MM.1S (cell line): ENCODE measurements around the gene DLL4.
A peak's percentile ranks its signal among the peaks of the same experiment; 100 is the strongest.

ENCODE experiments used
- DNase-seq: peaks from one replicate; pipeline ENCODE4 v3.0.0-alpha.2; 2015
- H2AFZ ChIP-seq: fragments of 300-600 bp; sonication (generic); 2 replicates; pipeline ENCODE4 v1.6.0; 2016; ENCODE audit warnings: antibody characterized with exemption, low read length
- H3F3A ChIP-seq: fragments of 300-600 bp; sonication (generic); 2 replicates; pipeline ENCODE4 v1.6.1; 2016; ENCODE audit warnings: mild to moderate bottlenecking, antibody characterized with exemption, low read length, moderate library complexity, mixed read lengths; ENCODE audit not compliant: insufficient read depth
- H3K27ac ChIP-seq: fragments of 300-600 bp; sonication (generic); 2 replicates; pipeline ENCODE4 v1.5.1; 2016; ENCODE audit warnings: mild to moderate bottlenecking, low read length
- H3K27me3 ChIP-seq: fragments of 300-600 bp; sonication (generic); replicated peaks from 2 replicates; pipeline ENCODE4 v1.6.0; 2016; ENCODE audit warnings: low read length; ENCODE audit not compliant: insufficient read depth
- H3K36me3 ChIP-seq: fragments of 300-600 bp; sonication (generic); replicated peaks from 2 replicates; pipeline ENCODE4 v1.6.1; 2016; ENCODE audit warnings: mild to moderate bottlenecking, low read length, mixed read lengths; ENCODE audit not compliant: insufficient read depth
- H3K4me1 ChIP-seq: fragments of 300-600 bp; sonication (generic); 2 replicates; pipeline ENCODE4 v1.6.1; 2016; ENCODE audit warnings: low read length, mixed read lengths
- H3K4me2 ChIP-seq: fragments of 300-600 bp; sonication (generic); 2 replicates; pipeline ENCODE4 v1.6.0; 2016; ENCODE audit warnings: low read depth, low read length
- H3K4me3 ChIP-seq: fragments of 300-600 bp; sonication (generic); 2 replicates; pipeline ENCODE4 v1.5.1; 2016; ENCODE audit warnings: low read length, mixed read lengths
- H3K79me2 ChIP-seq: fragments of 300-600 bp; sonication (generic); 2 replicates; pipeline ENCODE4 v1.6.1; 2016; ENCODE audit warnings: mixed run types, low read length, mixed read lengths
- H3K9ac ChIP-seq: fragments of 300-600 bp; sonication (generic); 2 replicates; pipeline ENCODE4 v1.6.1; 2016; ENCODE audit warnings: low read length, mixed read lengths
- H3K9me2 ChIP-seq: fragments of 300-600 bp; sonication (generic); replicated peaks from 2 replicates; pipeline ENCODE4 v1.6.1; 2016; ENCODE audit warnings: mild to moderate bottlenecking, low read length, mixed read lengths; ENCODE audit not compliant: insufficient read depth
- H3K9me3 ChIP-seq: fragments of 300-600 bp; sonication (generic); replicated peaks from 2 replicates; pipeline ENCODE4 v1.6.1; 2016; ENCODE audit warnings: mild to moderate bottlenecking, low read length, mixed read lengths; ENCODE audit not compliant: insufficient read depth
- H4K20me1 ChIP-seq: fragments of 300-600 bp; sonication (generic); 2 replicates; pipeline ENCODE4 v1.6.1; 2016; ENCODE audit warnings: mild to moderate bottlenecking, low read length, moderate library complexity, mixed read lengths; ENCODE audit not compliant: insufficient read depth
- EZH2 ChIP-seq: fragments of 300-600 bp; sonication (generic); optimal IDR thresholded peaks from 2 replicates; pipeline ENCODE3; 2017; ENCODE audit warnings: low read depth, mild to moderate bottlenecking, antibody characterized with exemption, low read length, mixed read lengths
- EZH2phosphoT487 ChIP-seq: fragments of 300-600 bp; sonication (generic); IDR thresholded peaks from 2 replicates; pipeline ENCODE4 v1.6.1; 2018; ENCODE audit warnings: antibody characterized with exemption, low read length
- TF ChIP-seq, protein P1 (sequence below): fragments of 300-600 bp; sonication (generic); IDR thresholded peaks from 2 replicates; pipeline ENCODE4 v1.5.1; 2016; ENCODE audit warnings: antibody characterized with exemption, low read length, mixed read lengths

DLL4 gene

DNA sequence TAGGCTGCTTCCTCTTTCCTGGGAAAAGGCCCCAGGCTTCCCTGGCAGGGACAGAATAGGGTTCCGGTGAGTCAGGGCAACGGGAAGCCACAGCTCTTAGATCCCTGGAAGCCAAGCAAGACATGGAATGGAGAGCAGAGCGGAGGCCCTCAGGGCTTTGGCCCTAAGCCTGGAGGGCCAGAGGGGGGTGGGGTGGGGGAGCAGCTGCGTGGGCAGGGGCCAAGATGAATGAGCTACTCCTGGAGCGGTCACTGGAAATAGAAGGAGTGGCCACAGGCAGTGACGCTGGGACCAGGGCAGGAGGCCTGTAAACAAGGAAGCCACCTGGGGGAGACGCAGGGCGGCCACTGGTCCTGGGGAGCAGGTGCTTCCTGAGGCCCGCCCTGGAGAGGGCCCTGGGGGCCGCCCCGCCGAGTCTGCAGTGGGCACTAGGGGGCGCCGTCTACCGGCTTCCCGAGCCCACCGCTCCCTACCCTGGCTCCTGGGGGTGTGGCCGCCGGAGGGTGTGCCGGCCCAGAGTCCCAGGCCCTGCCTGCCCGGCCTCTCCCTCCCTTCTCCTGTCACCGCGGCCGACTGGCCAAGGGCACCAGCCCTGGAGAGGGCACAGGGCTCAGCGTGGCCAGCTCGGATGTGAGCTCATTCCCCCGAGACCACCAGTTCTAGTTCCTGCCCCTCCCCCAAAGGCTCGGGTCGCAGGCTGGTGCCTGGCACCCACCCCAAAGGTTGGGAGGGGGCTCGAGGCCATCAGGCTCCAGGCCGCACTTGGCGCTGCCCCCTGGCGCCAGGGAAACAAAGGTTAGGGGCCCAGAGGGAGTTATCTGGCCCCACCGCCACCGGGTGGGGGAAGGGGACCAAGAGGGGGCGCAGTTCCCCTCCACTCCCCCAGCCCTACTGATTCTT lies 22.8 kb upstream of the DLL4 start:
- TF ChIP-seq, protein P1, sequence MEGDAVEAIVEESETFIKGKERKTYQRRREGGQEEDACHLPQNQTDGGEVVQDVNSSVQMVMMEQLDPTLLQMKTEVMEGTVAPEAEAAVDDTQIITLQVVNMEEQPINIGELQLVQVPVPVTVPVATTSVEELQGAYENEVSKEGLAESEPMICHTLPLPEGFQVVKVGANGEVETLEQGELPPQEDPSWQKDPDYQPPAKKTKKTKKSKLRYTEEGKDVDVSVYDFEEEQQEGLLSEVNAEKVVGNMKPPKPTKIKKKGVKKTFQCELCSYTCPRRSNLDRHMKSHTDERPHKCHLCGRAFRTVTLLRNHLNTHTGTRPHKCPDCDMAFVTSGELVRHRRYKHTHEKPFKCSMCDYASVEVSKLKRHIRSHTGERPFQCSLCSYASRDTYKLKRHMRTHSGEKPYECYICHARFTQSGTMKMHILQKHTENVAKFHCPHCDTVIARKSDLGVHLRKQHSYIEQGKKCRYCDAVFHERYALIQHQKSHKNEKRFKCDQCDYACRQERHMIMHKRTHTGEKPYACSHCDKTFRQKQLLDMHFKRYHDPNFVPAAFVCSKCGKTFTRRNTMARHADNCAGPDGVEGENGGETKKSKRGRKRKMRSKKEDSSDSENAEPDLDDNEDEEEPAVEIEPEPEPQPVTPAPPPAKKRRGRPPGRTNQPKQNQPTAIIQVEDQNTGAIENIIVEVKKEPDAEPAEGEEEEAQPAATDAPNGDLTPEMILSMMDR, result peak; percentile 80
- no peak for TF ChIP-seq EZH2
- no peaks in the 10 kb centered on the region for H3K36me3 ChIP-seq
- peak overlapping the region; percentile 67 for H3K9ac ChIP-seq
- peak overlapping the region; percentile 85 for H3K27ac ChIP-seq
- peaks cover 18% of the 10 kb centered on the region for H3F3A ChIP-seq
- no peaks in the 10 kb centered on the region for H3K79me2 ChIP-seq
- H3K27me3 ChIP-seq, result no peaks in the 10 kb centered on the region
- H3K9me3 ChIP-seq, result no peaks in the 10 kb centered on the region
- H3K9me2 ChIP-seq, result no peaks in the 10 kb centered on the region
- peaks cover 16% of the 10 kb centered on the region for H3K4me1 ChIP-seq
- peak overlapping the region; percentile 98 for H2AFZ ChIP-seq
- H4K20me1 ChIP-seq, result no peaks in the 10 kb centered on the region
- peak overlapping the region; percentile 100 for H3K4me2 ChIP-seq
- H3K4me3 ChIP-seq, result peak overlapping the region; percentile 76
- peak; percentile 88 for DNase-seq

DNA sequence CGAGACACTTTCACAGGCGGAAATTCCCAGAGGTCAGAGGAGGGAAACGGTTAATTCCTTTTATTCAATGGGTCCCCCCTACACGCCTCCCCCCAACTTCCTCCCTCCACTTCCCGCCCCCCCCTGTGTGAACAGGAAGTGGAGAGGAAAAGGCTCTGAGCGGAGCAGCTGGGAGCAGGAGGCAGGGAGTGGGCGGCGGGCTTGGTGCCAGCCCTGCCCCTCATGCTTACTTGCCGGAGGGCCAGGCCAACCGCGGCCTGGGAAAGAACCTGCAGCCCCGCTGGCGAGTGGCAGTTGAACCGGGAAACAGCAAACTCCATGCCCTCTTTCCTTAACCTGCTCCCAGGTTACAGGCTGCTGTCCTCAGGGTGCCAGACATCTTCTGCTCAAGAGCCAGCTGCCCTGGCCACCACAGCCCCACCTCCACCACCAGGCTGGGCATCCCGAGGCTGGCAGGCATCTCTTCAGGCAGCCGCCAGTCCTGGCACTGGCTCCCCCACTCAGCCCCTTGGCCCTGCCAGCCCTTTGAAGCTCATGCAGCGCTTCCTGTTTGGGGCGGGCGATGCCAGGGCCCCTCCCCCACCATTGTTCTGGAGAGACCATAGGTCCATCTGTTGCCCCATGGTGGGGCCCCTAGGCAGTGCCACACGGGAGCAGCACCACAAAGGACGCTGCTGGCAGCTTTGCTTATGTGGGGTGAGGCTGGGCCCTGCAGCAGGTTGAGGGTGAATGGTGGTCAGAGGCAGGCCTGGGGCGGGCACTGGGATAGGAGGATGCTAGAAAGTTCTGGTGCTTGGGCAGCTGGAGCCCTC lies 21.9 kb upstream of the DLL4 start:
- Histone ChIP-seq H2AFZ (peak overlapping the region; percentile 98), H3K9ac (peak overlapping the region; percentile 67)

DNA sequence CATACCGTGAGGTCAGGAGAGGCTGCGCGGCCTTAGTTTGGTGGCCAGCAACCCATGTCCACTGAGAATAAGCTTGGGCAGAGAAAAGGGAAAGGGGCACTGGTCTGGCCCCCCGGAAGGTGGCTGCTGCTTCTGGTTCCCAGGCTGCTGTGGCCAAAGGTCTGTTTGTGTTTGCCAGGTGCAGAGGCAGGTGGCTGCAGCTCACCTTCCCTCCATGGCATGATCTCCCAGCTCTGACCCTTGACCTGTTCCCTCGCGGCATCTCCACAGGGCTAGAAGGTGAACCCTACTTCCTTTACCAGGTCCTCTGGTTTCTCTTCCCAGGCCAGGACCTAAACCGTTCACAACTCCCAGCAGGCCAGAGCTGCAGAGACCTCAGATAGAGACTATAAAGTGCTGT lies 21.0 kb upstream of the DLL4 start:
- H3K4me1 ChIP-seq, result peaks cover 16% of the 10 kb centered on the region
- TF ChIP-seq EZH2phosphoT487, result no peak
- H3K36me3 ChIP-seq, result no peaks in the 10 kb centered on the region
- no peaks in the 10 kb centered on the region for H4K20me1 ChIP-seq
- no peak overlapping the region for H3K4me3 ChIP-seq
- H2AFZ ChIP-seq, result no peak overlapping the region
- no peaks in the 10 kb centered on the region for H3K9me2 ChIP-seq
- no peaks in the 10 kb centered on the region for H3K79me2 ChIP-seq
- H3K9ac ChIP-seq, result no peak overlapping the region
- no peaks in the 10 kb centered on the region for H3K9me3 ChIP-seq
- DNase-seq, result no peak
- peaks cover 18% of the 10 kb centered on the region for H3F3A ChIP-seq
- no peaks in the 10 kb centered on the region for H3K27me3 ChIP-seq
- no peak overlapping the region for H3K27ac ChIP-seq
- no peak overlapping the region for H3K4me2 ChIP-seq

More for the DNA sequence above, 21.9 kb upstream of the DLL4 start:
- H3K4me3 ChIP-seq, result peak overlapping the region; percentile 76
- no peaks in the 10 kb centered on the region for H3K27me3 ChIP-seq
- no peak for TF ChIP-seq EZH2phosphoT487
- TF ChIP-seq EZH2, result no peak
- TF ChIP-seq, protein P1, result no peak
- H3K27ac ChIP-seq, result no peak overlapping the region
- H3K36me3 ChIP-seq, result no peaks in the 10 kb centered on the region
- H3K9me2 ChIP-seq, result no peaks in the 10 kb centered on the region
- no peaks in the 10 kb centered on the region for H3K79me2 ChIP-seq
- H4K20me1 ChIP-seq, result no peaks in the 10 kb centered on the region
- no peak for DNase-seq
- no peaks in the 10 kb centered on the region for H3K9me3 ChIP-seq
- peaks cover 18% of the 10 kb centered on the region for H3F3A ChIP-seq
- peaks cover 16% of the 10 kb centered on the region for H3K4me1 ChIP-seq
- peak overlapping the region; percentile 100 for H3K4me2 ChIP-seq
